SIG-M5 (cell line): ENCODE data around the gene MANEAL.

ENCODE experiments used
- DNase-seq: peaks from one replicate; lab custom pipeline; 2025; lab: John Stamatoyannopoulos, UW

MANEAL gene

GRCh38 chr1:37782491-37782890 lies 11.2 kb upstream of the MANEAL start:
- DNase-seq = no peak

- DNase-seq = no peak
Measured at GRCh38 chr1:37792943-37793686, 532 bp upstream of the MANEAL start.

- DNase-seq = no peak
Measured at GRCh38 chr1:37794372-37795339, 1.0 kb downstream of the MANEAL start.

- DNase-seq = no peak
Measured at GRCh38 chr1:37795340-37796125, 1.9 kb downstream of the MANEAL start.

GRCh38 chr1:37797750-37798345 lies 4.2 kb downstream of the MANEAL start:
- no peak for DNase-seq

- DNase-seq = no peak
Measured at GRCh38 chr1:37802439-37802838, 8.8 kb downstream of the MANEAL start.

GRCh38 chr1:37807220-37807554 lies 13.5 kb downstream of the MANEAL start:
- DNase-seq = no peak

- no peak for DNase-seq
Measured at GRCh38 chr1:37807555-37808368, 14.1 kb downstream of the MANEAL start, which contains the start of the genes C1orf122 and YRDC. TSS of gene C1orf122 (plus strand) at chr1:37807790. CDS start at chr1:37808405, 615 bp downstream. TSS of gene YRDC (minus strand) at chr1:37808208. CDS start at chr1:37808180, 28 bp downstream.

- no peak for DNase-seq
Measured at GRCh38 chr1:37808369-37809319, 15.0 kb downstream of the MANEAL start.

GRCh38 chr1:37809942-37810341 lies 16.3 kb downstream of the MANEAL start:
- DNase-seq = no peak

- DNase-seq = no peak
Measured at GRCh38 chr1:37811027-37811655, 17.5 kb downstream of the MANEAL start.

- DNase-seq = no peak
Measured at GRCh38 chr1:37813529-37814145, 20.0 kb downstream of the MANEAL start.

- DNase-seq = no peak
Measured at GRCh38 chr1:37814252-37814651, 20.6 kb downstream of the MANEAL start.

GRCh38 chr1:37817481-37817880 lies 23.8 kb downstream of the MANEAL start:
- DNase-seq = no peak

- DNase-seq = no peak
Measured at GRCh38 chr1:37821481-37821880, 27.8 kb downstream of the MANEAL start.

GRCh38 chr1:37822906-37823815 lies 29.5 kb downstream of the MANEAL start:
- DNase-seq = no peak

GRCh38 chr1:37824001-37824400 lies 30.4 kb downstream of the MANEAL start:
- no peak for DNase-seq

GRCh38 chr1:37825506-37825905 lies 31.9 kb downstream of the MANEAL start:
- no peak for DNase-seq
